ENCODE data around the gene MSH3. TPM values are rescaled to one million over a fixed set of nuclear protein-coding genes. Genes with fewer than 3 reads are reported as not detected.

Gene MSH3
- total RNA-seq, 4 donors from 2014 or later, result 17.5 to 24.4 (median 21.2) TPM

DNA sequence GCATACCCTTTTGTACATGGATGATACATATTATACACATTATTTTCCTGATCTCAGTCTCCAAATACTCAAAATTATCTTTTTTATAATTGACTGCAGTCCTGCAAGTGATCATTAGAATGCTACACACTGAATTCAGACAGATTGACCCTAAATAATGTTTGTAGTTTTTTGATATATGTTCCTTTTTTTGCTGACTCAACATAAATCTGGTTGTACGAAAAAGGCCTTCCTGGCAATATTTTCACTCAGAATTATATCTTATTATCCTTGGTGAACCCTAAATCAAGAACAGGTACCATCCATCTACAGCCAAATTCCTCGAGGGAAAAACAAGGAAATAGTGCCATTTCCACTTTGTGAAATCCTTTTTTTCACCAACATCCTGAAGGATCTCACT, 200.1 kb downstream of the MSH3 start:
- TF ChIP-seq, protein P1, sequence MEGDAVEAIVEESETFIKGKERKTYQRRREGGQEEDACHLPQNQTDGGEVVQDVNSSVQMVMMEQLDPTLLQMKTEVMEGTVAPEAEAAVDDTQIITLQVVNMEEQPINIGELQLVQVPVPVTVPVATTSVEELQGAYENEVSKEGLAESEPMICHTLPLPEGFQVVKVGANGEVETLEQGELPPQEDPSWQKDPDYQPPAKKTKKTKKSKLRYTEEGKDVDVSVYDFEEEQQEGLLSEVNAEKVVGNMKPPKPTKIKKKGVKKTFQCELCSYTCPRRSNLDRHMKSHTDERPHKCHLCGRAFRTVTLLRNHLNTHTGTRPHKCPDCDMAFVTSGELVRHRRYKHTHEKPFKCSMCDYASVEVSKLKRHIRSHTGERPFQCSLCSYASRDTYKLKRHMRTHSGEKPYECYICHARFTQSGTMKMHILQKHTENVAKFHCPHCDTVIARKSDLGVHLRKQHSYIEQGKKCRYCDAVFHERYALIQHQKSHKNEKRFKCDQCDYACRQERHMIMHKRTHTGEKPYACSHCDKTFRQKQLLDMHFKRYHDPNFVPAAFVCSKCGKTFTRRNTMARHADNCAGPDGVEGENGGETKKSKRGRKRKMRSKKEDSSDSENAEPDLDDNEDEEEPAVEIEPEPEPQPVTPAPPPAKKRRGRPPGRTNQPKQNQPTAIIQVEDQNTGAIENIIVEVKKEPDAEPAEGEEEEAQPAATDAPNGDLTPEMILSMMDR (IDR thresholded peaks at IDR 0.05; ENCODE audit: low read depth), result no peak

DNA sequence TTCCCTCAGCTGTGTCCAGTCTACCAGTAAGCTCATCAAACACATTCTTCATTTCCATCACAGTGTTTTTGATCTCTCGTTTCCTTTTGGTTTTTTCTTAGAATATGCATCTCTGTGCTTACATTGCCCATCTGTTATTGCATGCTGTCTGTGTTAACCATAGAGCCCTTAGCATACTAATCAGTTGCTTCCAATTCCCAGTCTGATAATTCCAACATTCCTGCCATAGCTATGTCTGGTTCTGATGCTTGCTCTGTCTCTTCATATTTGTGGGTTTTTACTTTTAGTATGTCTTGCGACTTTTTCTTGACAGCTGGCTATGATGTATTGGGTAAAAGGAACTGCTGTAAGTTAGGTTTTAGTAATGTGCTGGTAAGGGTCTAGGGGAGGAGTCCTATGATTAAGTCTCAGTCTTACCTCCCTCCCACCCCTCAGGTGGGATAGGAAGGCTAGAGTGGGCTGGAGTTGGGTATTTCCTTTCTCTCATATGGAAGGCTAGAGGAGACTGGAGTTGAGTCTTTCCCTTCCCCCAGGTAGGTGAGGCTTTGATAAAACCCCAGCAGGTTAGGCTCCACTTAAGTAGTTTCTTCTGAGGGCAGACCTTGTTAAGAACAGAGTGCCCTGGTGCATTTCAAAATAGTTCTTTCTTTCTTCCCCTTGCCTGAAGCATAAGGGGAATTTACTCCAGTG, 206.6 kb downstream of the MSH3 start:
- TF ChIP-seq, protein P1 (IDR thresholded peaks at IDR 0.05; ENCODE audit: low read depth), result no peak

DNA sequence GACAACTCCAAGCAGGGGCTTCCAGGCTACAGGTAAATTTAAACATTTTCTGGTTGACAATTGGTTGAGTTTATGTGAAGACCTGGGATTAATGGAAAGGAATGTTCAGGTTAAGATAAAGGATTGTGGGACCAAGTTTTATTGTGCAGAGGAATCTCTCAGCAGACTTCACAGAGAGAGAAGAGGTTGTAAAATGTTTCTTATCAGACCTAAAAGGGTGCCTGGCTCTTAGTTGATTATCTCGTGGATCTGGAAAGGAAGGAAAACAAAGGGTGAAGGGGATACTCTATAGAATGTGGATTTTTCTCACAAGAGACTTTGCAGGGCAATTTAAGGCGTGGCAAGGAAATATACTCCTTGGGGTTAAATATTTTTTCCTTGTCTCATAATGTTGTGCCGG, 209.3 kb downstream of the MSH3 start:
- TF ChIP-seq, protein P1 (IDR thresholded peaks at IDR 0.05; ENCODE audit: low read depth), result no peak

DNA sequence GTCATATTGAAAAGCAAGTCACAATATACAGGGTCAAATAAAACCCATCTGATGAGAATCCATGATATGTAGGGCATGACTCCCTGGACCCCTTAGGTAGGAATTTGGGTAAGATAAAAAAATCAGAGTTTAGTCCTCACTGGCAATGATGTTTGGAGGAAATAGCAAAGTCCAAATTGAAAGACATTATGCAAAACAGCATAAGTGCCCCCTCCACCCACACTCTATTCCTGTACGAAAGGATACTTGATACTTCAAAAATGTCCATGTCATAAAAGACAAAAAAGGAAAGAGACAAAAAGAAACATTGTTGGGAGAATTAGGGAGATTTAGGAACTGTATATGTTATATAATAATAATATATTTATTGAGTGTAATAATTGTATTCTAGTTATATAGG, 209.7 kb downstream of the MSH3 start:
- TF ChIP-seq, protein P1 (IDR thresholded peaks at IDR 0.05; ENCODE audit: low read depth), result no peak

DNA sequence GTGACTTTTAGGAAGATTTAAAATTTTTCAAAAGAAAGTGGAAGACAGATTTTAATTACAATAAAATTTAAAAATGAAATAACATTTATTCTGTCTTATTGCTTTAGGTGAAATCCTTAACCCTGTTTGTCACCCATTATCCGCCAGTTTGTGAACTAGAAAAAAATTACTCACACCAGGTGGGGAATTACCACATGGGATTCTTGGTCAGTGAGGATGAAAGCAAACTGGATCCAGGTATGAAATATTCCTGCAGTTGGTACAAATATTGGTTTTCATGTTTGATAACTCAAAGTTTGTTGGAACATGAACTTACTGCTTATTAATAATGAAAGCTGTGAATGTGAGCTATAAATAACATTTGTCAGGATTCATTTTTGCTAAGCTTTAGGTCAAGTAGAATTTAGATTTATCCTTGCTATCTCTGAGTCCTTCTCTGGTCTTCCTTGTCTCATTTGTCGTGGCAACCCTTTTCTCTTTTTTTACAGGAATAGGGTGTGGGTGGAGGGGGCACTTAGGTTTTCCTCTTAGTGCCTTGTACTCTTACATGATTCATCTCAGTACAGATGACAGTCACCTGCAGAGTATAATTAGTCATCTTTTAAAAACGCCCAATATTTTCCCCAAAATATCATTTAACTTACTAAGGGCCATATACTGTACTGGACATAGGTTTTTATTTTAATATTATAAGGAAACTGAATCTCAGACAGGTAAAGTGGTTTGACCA, 210.4 kb downstream of the MSH3 start:
- TF ChIP-seq, protein P1 (IDR thresholded peaks at IDR 0.05; ENCODE audit: low read depth), result no peak

DNA sequence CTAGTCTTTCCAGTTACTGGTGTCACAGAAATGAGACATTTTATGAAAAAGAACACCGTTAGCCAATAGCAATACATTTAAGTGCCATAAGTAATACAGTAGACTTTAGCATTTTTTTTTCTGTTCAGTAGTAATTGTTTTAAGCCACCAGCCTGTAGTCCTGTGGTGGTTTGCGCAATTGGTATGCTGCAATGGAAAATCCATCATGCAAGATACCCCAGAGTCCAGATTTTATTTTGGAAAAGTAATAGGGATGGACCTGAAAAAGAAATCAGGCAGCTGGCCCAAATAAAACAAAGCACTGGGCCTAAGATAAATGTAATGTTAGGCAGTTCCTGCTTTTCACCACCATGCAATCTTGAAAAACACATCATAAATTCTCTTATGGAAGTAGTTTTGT, 211.1 kb downstream of the MSH3 start:
- TF ChIP-seq, protein P1 (IDR thresholded peaks at IDR 0.05; ENCODE audit: low read depth), result no peak

DNA sequence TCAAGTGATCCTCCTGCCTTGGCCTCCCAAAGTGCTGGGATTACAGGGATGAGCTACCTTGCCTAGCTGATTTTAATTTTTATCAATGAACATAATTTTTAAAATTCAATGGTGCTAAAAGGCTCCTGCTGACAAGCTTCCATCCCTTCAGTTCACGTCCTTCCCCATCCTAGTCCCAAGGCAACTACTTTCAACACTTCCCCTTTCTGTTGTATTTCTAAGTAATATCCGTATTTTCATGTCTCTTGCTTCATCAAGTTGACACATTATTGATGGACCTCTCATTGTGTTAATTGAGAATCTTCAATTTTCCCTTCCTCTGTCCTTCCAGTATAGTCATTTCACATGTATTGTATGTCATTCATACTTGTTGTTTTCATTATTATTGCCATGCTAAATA, 211.9 kb downstream of the MSH3 start:
- TF ChIP-seq, protein P1 (IDR thresholded peaks at IDR 0.05; ENCODE audit: low read depth), result no peak
